OCI-LY1 (cell line): ENCODE measurements around the gene LARP4B.

Experiments
- H2AFZ ChIP-seq: fragments of 200-600 bp; sonication (generic), shearing (Covaris generic); 2 replicates; pipeline ENCODE4 v1.6.0; 2014; ENCODE audit warnings: antibody characterized with exemption, mild to moderate bottlenecking, low read length
- H3F3A ChIP-seq: fragments of 200-600 bp; sonication (generic), shearing (Covaris generic); 2 replicates; pipeline ENCODE4 v1.6.0; 2014; ENCODE audit warnings: mild to moderate bottlenecking, antibody characterized with exemption, low read length, moderate library complexity; ENCODE audit not compliant: insufficient read depth
- H3K27ac ChIP-seq: fragments of 200-600 bp; sonication (generic); 2 replicates; pipeline ENCODE4 v1.5.1; 2014; ENCODE audit warnings: low read length, mixed run types, mild to moderate bottlenecking, low read depth; ENCODE audit not compliant: poor library complexity, severe bottlenecking
- H3K27me3 ChIP-seq: fragments of 200-600 bp; sonication (generic); 2 replicates; pipeline ENCODE4 v1.6.0; 2014; ENCODE audit warnings: antibody characterized with exemption, mild to moderate bottlenecking, low read length, moderate library complexity; ENCODE audit not compliant: insufficient read depth
- H3K36me3 ChIP-seq: fragments of 200-600 bp; sonication (generic); 2 replicates; pipeline ENCODE4 v1.6.1; 2014; ENCODE audit warnings: mild to moderate bottlenecking, antibody characterized with exemption, low read length, moderate library complexity, mixed read lengths; ENCODE audit not compliant: insufficient read depth
- H3K4me1 ChIP-seq: fragments of 200-600 bp; sonication (generic); 2 replicates; pipeline ENCODE4 v1.5.1; 2014; ENCODE audit warnings: mild to moderate bottlenecking, low read length, moderate library complexity; ENCODE audit not compliant: insufficient read depth, severe bottlenecking
- H3K4me2 ChIP-seq: fragments of 200-600 bp; sonication (generic), shearing (Covaris generic); 2 replicates; pipeline ENCODE4 v1.6.1; 2014; ENCODE audit warnings: low read length
- H3K4me3 ChIP-seq: fragments of 200-600 bp; sonication (generic); 2 replicates; pipeline ENCODE4 v1.5.1; 2014; ENCODE audit warnings: low read length, low read depth, mild to moderate bottlenecking, mixed read lengths; ENCODE audit not compliant: poor library complexity, severe bottlenecking
- H3K79me2 ChIP-seq: fragments of 200-600 bp; shearing (Covaris generic); 2 replicates; pipeline ENCODE4 v1.6.1; 2016; ENCODE audit warnings: mixed run types, low read length, mixed read lengths; ENCODE audit not compliant: insufficient read depth
- H3K9ac ChIP-seq: fragments of 200-600 bp; sonication (generic), shearing (Covaris generic); 2 replicates; pipeline ENCODE4 v1.6.1; 2014; ENCODE audit warnings: mild to moderate bottlenecking, low read length, mixed read lengths
- H3K9me2 ChIP-seq: fragments of 200-600 bp; sonication (generic), shearing (Covaris generic); 2 replicates; pipeline ENCODE4 v1.6.1; 2014; ENCODE audit warnings: low read depth, mild to moderate bottlenecking, low read length, mixed read lengths
- H3K9me3 ChIP-seq: fragments of 200-600 bp; shearing (Covaris generic); 2 replicates; pipeline ENCODE4 v1.6.1; 2014; ENCODE audit warnings: low read length, mixed read lengths
- H4K20me1 ChIP-seq: fragments of 200-600 bp; sonication (generic), shearing (Covaris generic); 2 replicates; pipeline ENCODE4 v1.6.0; 2016; ENCODE audit warnings: mild to moderate bottlenecking, low read length; ENCODE audit not compliant: insufficient read depth
- EZH2 ChIP-seq: fragments of 200-600 bp; sonication (generic), shearing (Covaris generic); IDR thresholded peaks from 2 replicates; pipeline ENCODE4 v1.8.0; 2017; ENCODE audit warnings: borderline replicate concordance, mixed run types, mild to moderate bottlenecking, antibody characterized with exemption, low read length, moderate library complexity, mixed read lengths
- TF ChIP-seq, protein P1 (sequence below): fragments of 200-600 bp; sonication (generic), shearing (Covaris generic); IDR thresholded peaks from 2 replicates; pipeline ENCODE4 v1.5.1; 2017; ENCODE audit warnings: mild to moderate bottlenecking, antibody characterized with exemption, low read length, moderate library complexity, mixed read lengths

LARP4B gene

GRCh38 chr10:949446-949845 lies 17.9 kb upstream of the LARP4B start:
- no peak overlapping the region for H3K4me3 ChIP-seq
- TF ChIP-seq, protein P1, sequence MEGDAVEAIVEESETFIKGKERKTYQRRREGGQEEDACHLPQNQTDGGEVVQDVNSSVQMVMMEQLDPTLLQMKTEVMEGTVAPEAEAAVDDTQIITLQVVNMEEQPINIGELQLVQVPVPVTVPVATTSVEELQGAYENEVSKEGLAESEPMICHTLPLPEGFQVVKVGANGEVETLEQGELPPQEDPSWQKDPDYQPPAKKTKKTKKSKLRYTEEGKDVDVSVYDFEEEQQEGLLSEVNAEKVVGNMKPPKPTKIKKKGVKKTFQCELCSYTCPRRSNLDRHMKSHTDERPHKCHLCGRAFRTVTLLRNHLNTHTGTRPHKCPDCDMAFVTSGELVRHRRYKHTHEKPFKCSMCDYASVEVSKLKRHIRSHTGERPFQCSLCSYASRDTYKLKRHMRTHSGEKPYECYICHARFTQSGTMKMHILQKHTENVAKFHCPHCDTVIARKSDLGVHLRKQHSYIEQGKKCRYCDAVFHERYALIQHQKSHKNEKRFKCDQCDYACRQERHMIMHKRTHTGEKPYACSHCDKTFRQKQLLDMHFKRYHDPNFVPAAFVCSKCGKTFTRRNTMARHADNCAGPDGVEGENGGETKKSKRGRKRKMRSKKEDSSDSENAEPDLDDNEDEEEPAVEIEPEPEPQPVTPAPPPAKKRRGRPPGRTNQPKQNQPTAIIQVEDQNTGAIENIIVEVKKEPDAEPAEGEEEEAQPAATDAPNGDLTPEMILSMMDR: no peak
- TF ChIP-seq EZH2: no peak
- no peak overlapping the region for H3K9ac ChIP-seq
- H2AFZ ChIP-seq: no peak overlapping the region
- no peaks in the 10 kb centered on the region for H3K36me3 ChIP-seq
- H3K9me3 ChIP-seq: no peaks in the 10 kb centered on the region
- no peaks in the 10 kb centered on the region for H3K9me2 ChIP-seq
- no peak overlapping the region for H3K27ac ChIP-seq
- H3K4me1 ChIP-seq: peaks cover 12% of the 10 kb centered on the region
- no peaks in the 10 kb centered on the region for H3K79me2 ChIP-seq
- H3F3A ChIP-seq: no peaks in the 10 kb centered on the region
- 0 out of 2 replicates have a peak overlapping the region, but pooled peaks have one; percentile 42 for H3K4me2 ChIP-seq
- H3K27me3 ChIP-seq: no peaks in the 10 kb centered on the region
- no peaks in the 10 kb centered on the region for H4K20me1 ChIP-seq

GRCh38 chr10:948347-948746 lies 16.8 kb upstream of the LARP4B start:
- no peaks in the 10 kb centered on the region for H3K9me2 ChIP-seq
- H3K4me2 ChIP-seq: no peak overlapping the region
- H3K4me3 ChIP-seq: no peak overlapping the region
- H3K79me2 ChIP-seq: no peaks in the 10 kb centered on the region
- H4K20me1 ChIP-seq: no peaks in the 10 kb centered on the region
- H3K4me1 ChIP-seq: peaks cover 23% of the 10 kb centered on the region
- H3F3A ChIP-seq: no peaks in the 10 kb centered on the region
- no peak overlapping the region for H2AFZ ChIP-seq
- H3K27ac ChIP-seq: no peak overlapping the region
- H3K9ac ChIP-seq: no peak overlapping the region
- no peaks in the 10 kb centered on the region for H3K27me3 ChIP-seq
- no peaks in the 10 kb centered on the region for H3K9me3 ChIP-seq
- TF ChIP-seq, protein P1: no peak
- TF ChIP-seq EZH2: no peak
- no peaks in the 10 kb centered on the region for H3K36me3 ChIP-seq

GRCh38 chr10:947881-948280 lies 16.4 kb upstream of the LARP4B start:
- Histone ChIP-seq H2AFZ (no peak overlapping the region), H3K4me1 (peaks cover 24% of the 10 kb centered on the region), H3F3A (no peaks in the 10 kb centered on the region), H3K9me3 (no peaks in the 10 kb centered on the region), H3K4me3 (no peak overlapping the region), H3K4me2 (no peak overlapping the region), H3K9me2 (no peaks in the 10 kb centered on the region), H3K9ac (no peak overlapping the region), H3K27ac (no peak overlapping the region), H3K79me2 (no peaks in the 10 kb centered on the region), H4K20me1 (no peaks in the 10 kb centered on the region), H3K36me3 (no peaks in the 10 kb centered on the region), H3K27me3 (no peaks in the 10 kb centered on the region)
- TF ChIP-seq, protein P1: no peak
- TF ChIP-seq EZH2: no peak
